Measurements from ENCODE around the gene DUSP8.

DNA sequence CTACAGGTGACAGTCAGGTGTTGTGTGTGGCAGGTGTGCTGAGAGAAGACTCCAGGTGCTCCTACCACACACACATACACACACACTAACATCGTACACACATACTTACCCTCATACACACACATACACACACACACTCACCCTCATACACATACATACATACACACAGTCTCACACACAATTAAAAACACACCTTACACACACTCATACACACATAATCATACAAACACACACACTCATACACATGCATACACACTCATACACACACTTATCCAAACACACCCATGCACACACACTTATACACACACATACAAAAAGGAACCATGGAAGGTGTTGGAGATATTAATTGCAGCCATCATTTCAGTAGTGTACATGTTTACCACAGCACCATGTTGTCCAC is 31.6 kb upstream of the DUSP8 start:
- TF ChIP-seq EZH2phosphoT487 (IDR thresholded peaks at IDR 0.05; ENCODE audit: borderline replicate concordance, low read depth) = no peak
- TF ChIP-seq, protein P1, sequence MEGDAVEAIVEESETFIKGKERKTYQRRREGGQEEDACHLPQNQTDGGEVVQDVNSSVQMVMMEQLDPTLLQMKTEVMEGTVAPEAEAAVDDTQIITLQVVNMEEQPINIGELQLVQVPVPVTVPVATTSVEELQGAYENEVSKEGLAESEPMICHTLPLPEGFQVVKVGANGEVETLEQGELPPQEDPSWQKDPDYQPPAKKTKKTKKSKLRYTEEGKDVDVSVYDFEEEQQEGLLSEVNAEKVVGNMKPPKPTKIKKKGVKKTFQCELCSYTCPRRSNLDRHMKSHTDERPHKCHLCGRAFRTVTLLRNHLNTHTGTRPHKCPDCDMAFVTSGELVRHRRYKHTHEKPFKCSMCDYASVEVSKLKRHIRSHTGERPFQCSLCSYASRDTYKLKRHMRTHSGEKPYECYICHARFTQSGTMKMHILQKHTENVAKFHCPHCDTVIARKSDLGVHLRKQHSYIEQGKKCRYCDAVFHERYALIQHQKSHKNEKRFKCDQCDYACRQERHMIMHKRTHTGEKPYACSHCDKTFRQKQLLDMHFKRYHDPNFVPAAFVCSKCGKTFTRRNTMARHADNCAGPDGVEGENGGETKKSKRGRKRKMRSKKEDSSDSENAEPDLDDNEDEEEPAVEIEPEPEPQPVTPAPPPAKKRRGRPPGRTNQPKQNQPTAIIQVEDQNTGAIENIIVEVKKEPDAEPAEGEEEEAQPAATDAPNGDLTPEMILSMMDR (IDR thresholded peaks at IDR 0.05) = no peak
- TF ChIP-seq, protein P2, sequence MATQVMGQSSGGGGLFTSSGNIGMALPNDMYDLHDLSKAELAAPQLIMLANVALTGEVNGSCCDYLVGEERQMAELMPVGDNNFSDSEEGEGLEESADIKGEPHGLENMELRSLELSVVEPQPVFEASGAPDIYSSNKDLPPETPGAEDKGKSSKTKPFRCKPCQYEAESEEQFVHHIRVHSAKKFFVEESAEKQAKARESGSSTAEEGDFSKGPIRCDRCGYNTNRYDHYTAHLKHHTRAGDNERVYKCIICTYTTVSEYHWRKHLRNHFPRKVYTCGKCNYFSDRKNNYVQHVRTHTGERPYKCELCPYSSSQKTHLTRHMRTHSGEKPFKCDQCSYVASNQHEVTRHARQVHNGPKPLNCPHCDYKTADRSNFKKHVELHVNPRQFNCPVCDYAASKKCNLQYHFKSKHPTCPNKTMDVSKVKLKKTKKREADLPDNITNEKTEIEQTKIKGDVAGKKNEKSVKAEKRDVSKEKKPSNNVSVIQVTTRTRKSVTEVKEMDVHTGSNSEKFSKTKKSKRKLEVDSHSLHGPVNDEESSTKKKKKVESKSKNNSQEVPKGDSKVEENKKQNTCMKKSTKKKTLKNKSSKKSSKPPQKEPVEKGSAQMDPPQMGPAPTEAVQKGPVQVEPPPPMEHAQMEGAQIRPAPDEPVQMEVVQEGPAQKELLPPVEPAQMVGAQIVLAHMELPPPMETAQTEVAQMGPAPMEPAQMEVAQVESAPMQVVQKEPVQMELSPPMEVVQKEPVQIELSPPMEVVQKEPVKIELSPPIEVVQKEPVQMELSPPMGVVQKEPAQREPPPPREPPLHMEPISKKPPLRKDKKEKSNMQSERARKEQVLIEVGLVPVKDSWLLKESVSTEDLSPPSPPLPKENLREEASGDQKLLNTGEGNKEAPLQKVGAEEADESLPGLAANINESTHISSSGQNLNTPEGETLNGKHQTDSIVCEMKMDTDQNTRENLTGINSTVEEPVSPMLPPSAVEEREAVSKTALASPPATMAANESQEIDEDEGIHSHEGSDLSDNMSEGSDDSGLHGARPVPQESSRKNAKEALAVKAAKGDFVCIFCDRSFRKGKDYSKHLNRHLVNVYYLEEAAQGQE (IDR thresholded peaks at IDR 0.05; ENCODE audit: low read depth, low read length) = no peak
- TF ChIP-seq, protein P3, sequence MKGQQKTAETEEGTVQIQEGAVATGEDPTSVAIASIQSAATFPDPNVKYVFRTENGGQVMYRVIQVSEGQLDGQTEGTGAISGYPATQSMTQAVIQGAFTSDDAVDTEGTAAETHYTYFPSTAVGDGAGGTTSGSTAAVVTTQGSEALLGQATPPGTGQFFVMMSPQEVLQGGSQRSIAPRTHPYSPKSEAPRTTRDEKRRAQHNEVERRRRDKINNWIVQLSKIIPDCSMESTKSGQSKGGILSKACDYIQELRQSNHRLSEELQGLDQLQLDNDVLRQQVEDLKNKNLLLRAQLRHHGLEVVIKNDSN (IDR thresholded peaks at IDR 0.05; ENCODE audit: borderline replicate concordance, low read depth) = no peak
- no peak for TF ChIP-seq SIN3A (IDR thresholded peaks at IDR 0.05; ENCODE audit: borderline replicate concordance, low read depth, low read length)
- no peak for TF ChIP-seq GABPA (IDR thresholded peaks at IDR 0.05; ENCODE audit: low read depth)
- TF ChIP-seq EP300 (IDR thresholded peaks at IDR 0.05; ENCODE audit: borderline replicate concordance in 1 of 2, low read depth in 1 of 2, low read length in 1 of 2) = no peak
- TF ChIP-seq ZBTB33 (IDR thresholded peaks at IDR 0.05; ENCODE audit: borderline replicate concordance, low read depth) = no peak
- no peak for TF ChIP-seq JUND (IDR thresholded peaks at IDR 0.05)
- no peak for TF ChIP-seq TCF12 (IDR thresholded peaks at IDR 0.05)
